SKM-1 (cell line): ENCODE data around the gene PFKFB4.

Source experiments
- DNase-seq: peaks from one replicate; lab custom pipeline; 2025; ENCODE audit not compliant: unreplicated experiment; lab: John Stamatoyannopoulos, UW

The PFKFB4 gene

GRCh38 chr3:48585411-48585810 lies 28.8 kb upstream of the PFKFB4 start:
- DNase-seq: no peak

- no peak for DNase-seq
Measured at GRCh38 chr3:48584836-48585235, 28.2 kb upstream of the PFKFB4 start.

GRCh38 chr3:48581621-48582481 lies 25.2 kb upstream of the PFKFB4 start:
- DNase-seq: no peak

- no peak for DNase-seq
Measured at GRCh38 chr3:48576647-48577046, 20.0 kb upstream of the PFKFB4 start.

- no peak for DNase-seq
Measured at GRCh38 chr3:48575366-48575765, 18.8 kb upstream of the PFKFB4 start.

GRCh38 chr3:48573973-48574585 lies 17.5 kb upstream of the PFKFB4 start:
- DNase-seq: no peak

- no peak for DNase-seq
Measured at GRCh38 chr3:48572517-48572916, 15.9 kb upstream of the PFKFB4 start.

- no peak for DNase-seq
Measured at GRCh38 chr3:48571938-48572337, 15.3 kb upstream of the PFKFB4 start.

- no peak for DNase-seq
Measured at GRCh38 chr3:48569808-48570450, 13.3 kb upstream of the PFKFB4 start.

GRCh38 chr3:48569400-48569799 lies 12.8 kb upstream of the PFKFB4 start:
- DNase-seq: no peak

- DNase-seq: no peak
Measured at GRCh38 chr3:48568476-48568875, 11.9 kb upstream of the PFKFB4 start.

GRCh38 chr3:48567500-48567899 lies 10.9 kb upstream of the PFKFB4 start:
- DNase-seq: no peak

- no peak for DNase-seq
Measured at GRCh38 chr3:48567090-48567489, 10.5 kb upstream of the PFKFB4 start.

GRCh38 chr3:48566401-48566760 lies 9.8 kb upstream of the PFKFB4 start:
- DNase-seq: no peak

- DNase-seq: no peak
Measured at GRCh38 chr3:48565591-48566400, 9.2 kb upstream of the PFKFB4 start.

GRCh38 chr3:48565186-48565585 lies 8.6 kb upstream of the PFKFB4 start:
- DNase-seq: no peak

GRCh38 chr3:48564667-48565066 lies 8.1 kb upstream of the PFKFB4 start:
- no peak for DNase-seq

- no peak for DNase-seq
Measured at GRCh38 chr3:48564022-48564421, 7.4 kb upstream of the PFKFB4 start.

- DNase-seq: no peak
Measured at GRCh38 chr3:48563382-48563918, 6.8 kb upstream of the PFKFB4 start, which contains the start of gene UCN2. UCN2 (minus strand) TSS chr3:48563781; CDS start chr3:48563124, 657 bp downstream.

- no peak for DNase-seq
Measured at GRCh38 chr3:48562367-48563095, 5.9 kb upstream of the PFKFB4 start.
